ENCODE data around the gene CELF4. TPM values are rescaled to one million over a fixed set of nuclear protein-coding genes. Genes with fewer than 3 reads are reported as not detected.
A peak's percentile ranks its signal among the peaks of the same experiment; 100 is the strongest.

Gene CELF4
- total RNA-seq, 4 donors from 2014 or later = 0.16 to 0.59 TPM; not detected in 2

DNA sequence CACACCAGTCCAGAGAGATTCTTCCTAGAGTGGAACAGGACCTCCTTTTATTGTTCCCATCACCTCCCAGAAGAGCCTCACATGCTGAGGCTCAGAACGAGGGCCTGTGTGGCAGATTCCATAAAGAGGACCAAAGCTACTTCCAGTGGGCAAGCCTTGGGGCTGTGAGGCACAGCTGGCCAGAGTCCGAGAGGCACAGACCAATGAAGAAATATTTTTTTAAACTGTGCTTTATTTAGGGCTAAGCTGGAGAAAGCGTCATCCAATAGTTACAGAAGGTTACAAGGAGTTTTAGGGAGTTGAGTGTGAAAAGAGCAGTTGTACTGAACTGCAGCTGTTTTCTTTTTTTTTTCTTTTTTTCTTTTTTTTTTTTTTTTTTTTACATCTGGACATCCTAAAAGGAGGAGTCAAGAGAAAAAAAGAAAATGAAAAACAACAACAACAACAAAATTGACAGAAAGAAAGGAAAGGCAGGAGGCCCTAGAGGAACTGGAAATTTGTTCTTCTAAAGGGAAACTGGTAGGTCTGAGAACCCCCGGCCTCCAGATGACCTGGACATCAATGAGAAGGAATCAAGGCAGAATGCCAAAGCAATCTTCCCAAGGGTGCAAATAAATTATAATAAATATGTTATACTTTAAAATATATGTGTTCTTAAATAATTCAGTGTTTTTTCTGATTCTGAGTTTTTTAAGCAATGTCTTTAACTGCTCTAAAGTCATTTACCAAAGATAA, 322.6 kb downstream of the CELF4 start:
- WGBS, 2 donors = 66 to 75% methylated on average over 4 of the region's 4 CpGs
- intact Hi-C loops (cut with DNase I; ENCODE audit: low total_unique reads) = no loop called here
- peak in 1 of 2 donors; percentile 14 for DNase-seq (ENCODE audit: low spot score in 2 of 2)
- TF ChIP-seq POLR2A (IDR thresholded peaks at IDR 0.05) = no peak
- TF ChIP-seq CTCF (IDR thresholded peaks at IDR 0.05) = no peak
- H3K4me3 ChIP-seq (ENCODE audit: low read depth, poor library complexity, severe bottlenecking) = no peak overlapping the region

DNA sequence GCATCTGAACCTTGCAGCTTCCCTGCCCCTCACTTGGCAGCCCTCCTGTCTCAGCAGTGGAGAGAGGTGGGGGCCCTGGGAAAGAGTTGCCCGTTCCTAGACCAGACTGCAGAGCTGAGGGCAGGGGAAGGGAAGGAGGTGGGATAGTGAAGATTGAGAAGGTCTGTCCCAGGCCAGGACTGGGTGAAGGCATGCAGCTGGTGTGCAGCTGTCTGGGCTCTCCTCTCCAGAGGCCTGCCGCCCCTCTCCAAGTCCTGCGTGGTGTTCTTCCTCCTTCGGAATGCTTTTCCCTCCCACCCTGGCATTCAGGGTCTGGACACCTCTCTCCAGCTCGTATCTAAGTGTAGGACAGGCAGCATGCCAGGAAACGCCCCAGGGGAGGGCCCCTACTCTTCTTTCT, 323.5 kb downstream of the CELF4 start:
- H3K4me3 ChIP-seq (ENCODE audit: low read depth, poor library complexity, severe bottlenecking) = no peak overlapping the region
- intact Hi-C loops (cut with DNase I; ENCODE audit: low total_unique reads) = no loop called here
- WGBS, 2 donors = 51 to 57% methylated on average over 6 of the region's 6 CpGs
- no peak for DNase-seq (ENCODE audit: low spot score in 2 of 2)
- no peak for TF ChIP-seq POLR2A (IDR thresholded peaks at IDR 0.05)
- no peak for TF ChIP-seq CTCF (IDR thresholded peaks at IDR 0.05)

DNA sequence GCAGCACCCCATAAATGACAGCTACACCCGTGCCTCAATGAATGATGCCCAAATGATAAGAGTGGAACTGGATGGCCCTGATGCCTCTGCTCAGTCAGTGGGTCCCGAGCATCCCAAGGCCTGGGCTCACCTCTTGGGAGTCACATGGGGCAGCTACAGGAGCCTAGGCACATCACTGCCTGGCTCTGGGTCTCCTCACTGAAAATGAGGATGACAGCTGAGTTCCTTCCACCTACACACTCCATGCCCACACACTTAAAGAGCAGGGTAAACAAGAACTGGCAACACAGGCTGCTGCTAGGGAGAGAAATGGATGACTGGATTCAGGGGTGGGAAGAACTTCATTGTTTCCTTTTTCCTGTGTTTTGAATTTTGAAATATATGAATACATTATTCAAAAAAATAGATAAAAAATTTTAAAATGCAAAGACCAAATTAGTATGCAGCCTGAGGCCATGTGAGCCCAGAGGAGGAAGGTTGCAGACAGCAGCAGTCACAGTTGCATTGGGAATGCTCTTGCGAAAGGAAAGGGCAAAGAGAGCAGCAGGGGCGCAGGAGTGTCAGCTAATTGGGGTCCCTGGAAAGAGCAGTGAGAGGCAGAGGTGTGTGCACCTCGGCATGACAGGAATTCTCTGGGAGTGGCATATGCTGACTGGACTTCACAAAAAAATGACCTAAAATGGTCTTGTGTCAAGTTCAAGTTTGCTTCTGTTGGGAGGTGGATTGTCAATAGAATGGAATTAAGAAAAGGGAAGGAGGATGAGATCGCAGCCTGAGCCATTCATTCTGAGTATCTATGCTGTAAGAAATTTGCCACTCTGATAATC, 327.1 kb downstream of the CELF4 start:
- no peak overlapping the region for H3K4me3 ChIP-seq (ENCODE audit: low read depth, poor library complexity, severe bottlenecking)
- 79 to 86% methylated on average over 6 of the region's 6 CpGs for WGBS, 2 donors
- TF ChIP-seq POLR2A (IDR thresholded peaks at IDR 0.05) (no peak), CTCF (IDR thresholded peaks at IDR 0.05) (no peak)
- no peak for DNase-seq (ENCODE audit: low spot score in 2 of 2)
- intact Hi-C loops (cut with DNase I; ENCODE audit: low total_unique reads) = no loop called here

GRCh38 chr18:37235583-37235982, 330.0 kb downstream of the CELF4 start:
- H3K4me3 ChIP-seq (ENCODE audit: low read depth, poor library complexity, severe bottlenecking) = no peak overlapping the region
- DNase-seq (ENCODE audit: low spot score in 2 of 2) = no peak
- TF ChIP-seq POLR2A (IDR thresholded peaks at IDR 0.05) (no peak), CTCF (IDR thresholded peaks at IDR 0.05) (no peak)
- 91 to 100% methylated on average over 2 of the region's 2 CpGs for WGBS, 2 donors
- intact Hi-C loops (cut with DNase I; ENCODE audit: low total_unique reads) = no loop called here

DNA sequence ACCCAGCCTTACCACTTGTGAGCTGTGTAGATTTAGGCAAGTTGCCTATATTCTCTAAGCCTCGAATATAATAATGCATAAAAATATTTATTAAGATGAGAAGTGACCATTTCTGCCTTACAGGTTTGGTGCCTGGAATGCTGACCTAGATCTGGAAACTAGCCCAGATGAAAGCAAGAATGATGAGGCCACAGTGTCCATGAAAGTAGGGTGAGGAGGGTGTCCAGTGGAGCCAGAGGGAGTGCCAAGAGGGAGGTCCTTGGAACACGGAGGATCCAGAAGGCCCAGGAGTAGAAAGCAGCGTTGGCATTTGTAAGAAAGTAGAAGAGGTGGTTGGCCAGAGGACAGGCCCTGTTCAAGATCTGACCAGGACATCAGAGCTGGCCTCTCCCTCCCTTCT, 334.3 kb downstream of the CELF4 start:
- H3K4me3 ChIP-seq (ENCODE audit: low read depth, poor library complexity, severe bottlenecking) = no peak overlapping the region
- 71 to 83% methylated on average over 3 of the region's 3 CpGs for WGBS, 2 donors
- TF ChIP-seq CTCF (IDR thresholded peaks at IDR 0.05) (no peak), POLR2A (IDR thresholded peaks at IDR 0.05) (no peak)
- DNase-seq (ENCODE audit: low spot score in 2 of 2) = no peak
- intact Hi-C loops (cut with DNase I; ENCODE audit: low total_unique reads) = no loop called here

All from lower leg skin (tissue), 4 donors.